Measurements from ENCODE around the gene TXNDC12.

Gene TXNDC12

GRCh38 chr1:51990478-51990965, 64.5 kb downstream of the TXNDC12 start, which contains the start of gene RAB3B:
Gene RAB3B, minus strand, starts transcription at chr1:51990700. Its CDS starts 13,583 bp downstream, at chr1:51977117.
- DNase-seq = peak; percentile 75 to 92

GRCh38 chr1:51989582-51990477, 65.2 kb downstream of the TXNDC12 start:
- DNase-seq = no peak

- no peak for DNase-seq
Measured at GRCh38 chr1:51988254-51988653, 66.7 kb downstream of the TXNDC12 start.

GRCh38 chr1:51986718-51987117, 68.3 kb downstream of the TXNDC12 start:
- DNase-seq = peak in 1 of 2 experiments; percentile 48

- DNase-seq = no peak
Measured at GRCh38 chr1:51982161-51982560, 72.8 kb downstream of the TXNDC12 start.

- DNase-seq = no peak
Measured at GRCh38 chr1:51981555-51981954, 73.4 kb downstream of the TXNDC12 start.

GRCh38 chr1:51978099-51978498, 76.9 kb downstream of the TXNDC12 start:
- no peak for DNase-seq

GRCh38 chr1:51976846-51977602, 78.0 kb downstream of the TXNDC12 start:
- no peak for DNase-seq

- peak; percentile 50 to 68 for DNase-seq
Measured at GRCh38 chr1:51973587-51974474, 81.2 kb downstream of the TXNDC12 start.

Measured in NCI-H187 (cell line).